HG03045 (cell line): ENCODE measurements around the gene TNFRSF25.

Source experiments
- ATAC-seq: cut with Tn5 transposase; IDR thresholded peaks from one replicate; pipeline ENCODE4 v1.9.1; 2021; ENCODE audit warnings: mild to moderate bottlenecking, moderate library complexity; ENCODE audit not compliant: unreplicated experiment

TNFRSF25 gene

GRCh38 chr1:6419804-6420453, 46.0 kb downstream of the TNFRSF25 start, which contains the start of gene HES2:
HES2 (minus strand) TSS chr1:6419919; CDS start chr1:6419820, 99 bp downstream.
- ATAC-seq: no peak

DNA sequence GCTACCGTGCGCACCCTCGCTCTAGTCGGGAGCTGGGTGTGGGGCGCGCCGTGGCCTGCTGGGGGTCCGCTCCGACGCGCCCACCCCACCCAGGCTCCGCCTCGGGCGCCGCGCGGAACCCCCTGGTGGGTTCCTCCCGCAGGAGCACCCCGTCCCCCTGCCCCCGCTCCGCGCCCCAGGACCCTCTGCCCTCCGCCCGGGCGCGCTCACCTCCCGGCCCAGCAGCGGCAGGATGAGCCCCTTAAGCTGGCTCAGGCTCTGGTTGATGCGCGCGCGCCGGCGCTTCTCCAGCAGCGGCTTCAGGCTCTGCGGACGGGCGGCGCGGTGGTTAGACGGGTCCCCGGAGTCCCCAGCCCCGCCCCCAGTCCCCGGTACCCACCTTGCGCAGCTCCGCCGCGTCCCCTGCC, 46.6 kb downstream of the TNFRSF25 start:
- no peak for ATAC-seq

DNA sequence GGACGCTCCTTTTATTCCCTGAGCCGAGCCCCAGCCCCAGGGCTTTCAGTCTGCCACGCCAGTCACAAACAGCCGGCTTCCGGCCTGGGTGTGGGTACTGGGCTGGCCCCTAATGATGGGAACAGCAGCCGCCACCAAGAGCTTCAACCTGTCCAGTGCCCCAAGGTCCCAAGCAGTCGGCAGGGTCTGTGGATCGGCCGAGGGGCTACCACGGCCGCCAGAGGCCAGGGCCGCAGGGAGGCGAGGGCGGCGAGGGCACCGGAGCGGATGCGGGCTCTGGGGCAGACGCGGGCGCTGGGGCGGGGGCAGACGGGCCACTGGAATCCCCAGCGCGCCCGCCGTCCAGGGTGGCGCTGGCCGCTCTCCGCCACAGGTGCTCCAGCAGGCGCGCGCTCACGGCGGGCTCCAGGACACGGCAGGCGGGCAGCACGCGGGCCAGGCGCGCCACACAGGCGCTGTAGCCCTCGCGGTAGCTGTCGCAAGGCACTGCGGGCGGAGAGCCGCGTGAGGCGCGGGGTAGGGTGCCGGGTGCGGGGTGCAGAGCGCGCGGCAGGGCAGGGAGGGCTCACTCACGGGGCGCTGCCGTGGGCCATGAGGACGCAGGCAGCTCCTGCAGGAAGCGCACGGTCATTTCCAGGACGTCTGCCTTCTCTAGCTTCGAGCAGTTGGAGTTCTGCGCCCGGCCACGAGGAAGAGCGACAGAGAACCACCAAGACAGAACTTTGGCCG, 47.1 kb downstream of the TNFRSF25 start:
- ATAC-seq: no peak

DNA sequence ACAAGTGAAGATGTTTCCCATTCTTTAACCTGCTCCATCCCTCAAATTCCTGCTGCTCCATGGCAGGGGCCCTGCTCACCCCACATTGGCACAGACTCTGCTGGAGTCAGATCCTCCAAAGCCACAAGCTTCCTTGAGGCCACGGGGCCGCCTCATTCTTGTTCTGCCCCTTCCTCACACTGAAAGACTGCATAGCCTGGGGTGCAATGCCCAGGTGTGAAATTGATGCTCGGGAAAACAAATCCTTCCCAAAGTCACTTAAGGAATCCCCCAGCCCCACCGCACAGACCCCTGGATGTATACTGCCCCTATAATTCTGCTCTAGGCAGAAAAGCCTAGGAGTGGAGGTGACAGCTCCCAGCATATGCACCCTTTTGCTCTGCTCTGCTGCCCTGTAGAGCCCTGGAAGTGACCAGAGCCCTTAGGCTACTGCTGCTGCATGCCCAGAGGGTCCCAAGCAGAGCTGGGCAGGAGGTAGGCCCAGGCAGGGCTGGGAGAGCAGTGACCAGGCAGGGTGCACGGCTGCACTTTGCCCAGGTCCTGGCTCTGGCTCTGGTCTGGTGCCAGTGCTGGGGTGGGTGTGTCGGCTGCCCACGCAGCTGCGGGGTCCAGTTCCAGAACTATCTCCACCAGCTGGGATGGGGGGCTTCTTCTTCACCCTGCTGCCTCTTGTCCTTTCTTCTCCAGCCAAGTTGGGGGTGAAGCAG, 47.9 kb downstream of the TNFRSF25 start:
- ATAC-seq: no peak

DNA sequence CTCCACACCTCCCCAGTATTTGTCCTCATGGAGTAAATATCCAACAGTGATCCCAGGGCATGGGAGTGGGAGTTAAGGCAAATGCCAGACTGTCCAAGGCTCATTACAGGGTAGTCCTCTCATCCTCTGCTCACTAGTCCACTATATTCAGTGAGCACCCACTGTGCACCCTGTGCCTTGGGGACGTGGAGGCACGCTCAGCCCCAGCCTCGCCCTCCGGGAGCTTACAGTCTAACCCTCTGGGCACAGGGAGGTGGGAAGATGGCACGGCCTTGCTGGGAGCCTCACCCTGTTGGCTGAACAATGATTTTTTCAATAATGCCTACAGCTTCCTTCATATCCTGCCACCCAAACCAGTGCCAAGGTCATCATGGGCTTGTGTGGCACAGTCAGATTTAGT, 49.1 kb downstream of the TNFRSF25 start:
- ATAC-seq: no peak

- no peak for ATAC-seq
These were observed 49.7 kb downstream of the TNFRSF25 start for GRCh38 chr1:6416295-6416656.

DNA sequence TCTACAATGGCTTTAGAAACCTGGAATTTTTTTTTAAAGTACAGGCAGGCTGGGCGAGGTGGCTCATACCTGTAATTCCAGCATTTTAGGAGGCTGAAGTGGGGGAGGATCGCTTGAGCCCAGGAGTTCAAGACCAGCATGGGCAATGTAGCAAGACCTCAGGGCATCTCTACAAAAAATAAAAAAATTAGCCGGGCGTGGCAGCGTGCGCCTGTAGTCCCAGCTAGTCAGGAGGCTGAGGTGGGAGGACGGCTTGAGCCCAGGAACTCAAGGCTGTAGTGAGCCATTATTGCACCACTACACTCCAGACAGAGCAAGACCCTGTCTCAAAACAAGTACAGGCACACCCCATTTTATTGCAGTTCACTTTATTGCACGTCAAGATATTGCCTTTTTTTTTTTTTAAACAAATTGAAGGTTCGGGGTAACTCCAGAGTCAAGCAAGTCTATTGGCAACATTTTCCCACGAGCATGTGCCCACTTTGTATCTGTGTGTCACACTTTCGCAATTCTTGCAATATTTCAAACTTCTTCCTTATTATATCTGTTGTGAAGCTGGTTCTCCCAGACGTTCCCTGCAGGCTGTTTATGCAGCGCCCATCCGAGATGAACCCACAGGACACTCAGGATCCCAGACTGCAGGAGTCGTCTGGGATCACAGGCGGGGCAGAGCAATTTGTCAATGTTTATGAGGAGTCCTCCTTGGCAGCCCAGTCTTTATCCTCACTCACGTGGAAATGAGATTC, 50.9 kb downstream of the TNFRSF25 start:
- ATAC-seq: no peak

DNA sequence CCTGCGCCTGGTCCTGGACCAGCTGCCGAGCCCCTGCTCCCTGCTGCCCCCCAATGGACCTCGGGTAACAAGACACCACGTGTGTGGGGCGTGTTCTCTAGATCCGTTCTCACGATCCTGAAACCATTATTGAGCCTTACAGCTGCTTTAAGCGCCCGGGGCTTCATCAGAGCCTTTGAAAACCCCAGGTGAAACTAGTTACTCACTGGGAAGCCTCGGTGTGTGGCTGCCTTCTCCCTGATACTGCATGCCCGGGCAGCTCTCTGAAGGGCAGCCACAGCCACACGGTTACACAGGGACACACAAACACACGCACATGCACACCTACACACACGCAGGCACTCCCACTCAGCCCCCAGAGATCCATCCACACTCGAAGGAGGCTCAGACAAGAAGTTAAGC, 51.5 kb downstream of the TNFRSF25 start:
- ATAC-seq: peak; percentile 74

DNA sequence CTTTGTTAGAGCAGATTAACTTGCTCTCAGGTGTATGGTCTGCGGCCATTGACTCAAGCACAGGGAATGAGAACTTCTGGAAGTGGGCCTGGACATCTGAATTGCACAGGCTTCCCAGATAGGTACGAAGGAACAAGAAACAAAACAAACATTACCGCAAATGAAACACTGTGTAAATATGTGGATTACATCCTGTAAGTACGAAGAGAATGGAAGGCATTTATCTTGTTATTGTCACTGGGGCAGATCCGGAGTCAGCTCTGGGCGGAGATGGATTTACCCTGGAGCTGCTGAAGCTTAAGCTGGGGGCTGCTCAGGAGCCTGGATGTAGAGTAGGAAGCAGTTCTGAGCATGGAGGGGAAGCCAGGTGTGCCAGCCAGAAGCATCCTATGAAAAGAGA, 53.1 kb downstream of the TNFRSF25 start:
- no peak for ATAC-seq
